GM12801 (cell line): ENCODE results near the gene SIVA1.

Source experiments
- TF ChIP-seq, protein P1 (sequence below): IDR thresholded peaks from one replicate; pipeline ENCODE4 v1.5.1; 2011; ENCODE audit warnings: control low read depth; ENCODE audit not compliant: insufficient read length; ENCODE audit errors: extremely low read depth

The SIVA1 gene

DNA sequence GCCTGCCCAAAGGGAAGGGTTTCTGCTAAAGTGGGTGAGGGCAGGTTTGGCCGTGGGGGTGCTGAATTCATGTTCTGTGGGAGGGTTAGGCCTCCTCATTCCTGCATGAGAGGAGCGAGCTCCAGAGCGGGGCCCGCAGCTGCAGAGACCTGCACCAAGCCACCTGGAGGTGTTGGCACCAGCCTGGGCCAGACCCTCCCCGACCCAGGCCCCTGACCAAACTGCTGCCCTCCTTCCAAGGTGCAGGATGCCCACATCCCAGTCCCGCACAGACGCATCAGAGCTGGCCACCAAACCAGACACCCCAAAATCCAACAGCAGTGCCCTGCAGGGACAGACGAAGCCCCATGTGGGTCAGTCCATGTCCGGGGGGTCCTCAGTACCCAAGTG is 18.4 kb upstream of the SIVA1 start:
- TF ChIP-seq, protein P1, sequence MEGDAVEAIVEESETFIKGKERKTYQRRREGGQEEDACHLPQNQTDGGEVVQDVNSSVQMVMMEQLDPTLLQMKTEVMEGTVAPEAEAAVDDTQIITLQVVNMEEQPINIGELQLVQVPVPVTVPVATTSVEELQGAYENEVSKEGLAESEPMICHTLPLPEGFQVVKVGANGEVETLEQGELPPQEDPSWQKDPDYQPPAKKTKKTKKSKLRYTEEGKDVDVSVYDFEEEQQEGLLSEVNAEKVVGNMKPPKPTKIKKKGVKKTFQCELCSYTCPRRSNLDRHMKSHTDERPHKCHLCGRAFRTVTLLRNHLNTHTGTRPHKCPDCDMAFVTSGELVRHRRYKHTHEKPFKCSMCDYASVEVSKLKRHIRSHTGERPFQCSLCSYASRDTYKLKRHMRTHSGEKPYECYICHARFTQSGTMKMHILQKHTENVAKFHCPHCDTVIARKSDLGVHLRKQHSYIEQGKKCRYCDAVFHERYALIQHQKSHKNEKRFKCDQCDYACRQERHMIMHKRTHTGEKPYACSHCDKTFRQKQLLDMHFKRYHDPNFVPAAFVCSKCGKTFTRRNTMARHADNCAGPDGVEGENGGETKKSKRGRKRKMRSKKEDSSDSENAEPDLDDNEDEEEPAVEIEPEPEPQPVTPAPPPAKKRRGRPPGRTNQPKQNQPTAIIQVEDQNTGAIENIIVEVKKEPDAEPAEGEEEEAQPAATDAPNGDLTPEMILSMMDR: no peak

DNA sequence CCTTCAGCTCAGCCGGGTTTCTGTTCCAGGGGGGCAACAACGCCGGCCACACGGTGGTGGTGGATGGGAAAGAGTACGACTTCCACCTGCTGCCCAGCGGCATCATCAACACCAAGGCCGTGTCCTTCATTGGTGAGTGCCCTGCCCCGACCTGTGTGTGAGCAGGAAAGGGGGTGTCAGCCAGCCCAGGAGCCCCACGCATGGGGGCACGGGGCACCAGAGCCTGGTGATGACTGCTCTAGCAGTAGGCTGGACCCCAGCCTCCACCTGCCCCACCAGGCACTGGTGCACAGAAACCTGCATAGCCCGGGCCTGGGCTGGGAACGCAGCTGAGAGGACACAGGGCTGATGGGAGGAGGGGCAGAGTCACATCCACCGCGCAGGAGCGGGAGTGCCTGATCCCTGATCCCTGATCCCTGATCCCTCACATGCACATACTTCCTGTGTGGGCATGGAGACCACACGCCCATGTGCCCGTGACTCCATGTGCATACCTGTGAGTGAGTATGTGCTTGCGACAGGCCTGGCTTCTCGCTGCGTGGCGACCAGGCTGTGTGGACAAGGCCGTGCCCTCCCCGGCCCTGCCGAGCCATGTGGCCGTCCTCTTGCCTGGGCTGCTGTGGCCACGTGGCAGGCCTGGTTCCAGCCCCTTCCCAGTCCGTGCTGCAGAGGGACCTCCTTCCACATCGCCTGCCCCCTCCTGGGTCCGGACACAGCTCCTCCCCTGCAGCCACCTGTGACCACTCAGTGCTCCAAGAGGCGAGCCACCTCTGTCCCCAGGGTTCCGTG is 17.8 kb upstream of the SIVA1 start:
- TF ChIP-seq, protein P1: no peak

DNA sequence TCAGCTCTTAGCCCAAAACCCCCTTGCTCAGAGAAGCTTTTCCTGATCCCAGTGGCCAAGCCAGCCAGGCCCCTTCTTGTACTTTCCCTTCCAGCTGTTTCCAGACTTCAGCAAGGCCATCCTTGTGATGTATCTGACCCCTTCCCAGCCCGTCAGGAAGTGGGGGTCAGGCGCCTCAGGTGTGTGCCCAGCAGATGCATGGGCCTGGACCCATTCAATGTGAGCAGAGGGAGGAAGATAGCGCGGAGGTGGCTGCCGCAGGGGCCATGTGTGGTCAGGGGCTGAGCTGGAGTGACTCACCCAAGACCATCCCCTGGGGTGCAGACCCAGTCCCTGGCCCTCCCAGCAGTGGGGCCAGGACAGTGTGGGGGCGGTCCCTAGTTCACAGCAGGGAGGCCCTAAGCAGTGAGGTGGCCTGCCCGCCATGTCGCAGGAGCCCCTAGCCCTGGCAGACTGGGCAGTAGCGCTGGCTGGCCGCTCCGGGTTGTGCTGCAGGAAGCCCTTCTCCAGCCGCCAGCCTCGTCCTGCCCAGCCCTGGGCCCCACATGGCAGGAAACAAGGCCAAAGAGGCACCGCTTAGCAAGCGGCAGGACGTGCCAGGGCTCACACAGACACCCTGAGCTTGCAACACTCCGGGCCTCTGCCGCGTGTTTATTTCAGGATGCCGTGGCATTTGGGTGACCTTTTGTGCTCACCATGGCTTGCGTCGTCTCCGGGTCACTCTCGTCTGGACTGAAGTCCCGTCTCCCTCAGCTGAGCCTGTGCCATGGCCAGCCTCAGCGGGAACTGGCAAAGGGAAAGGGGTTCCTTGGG is 16.9 kb upstream of the SIVA1 start:
- TF ChIP-seq, protein P1: no peak

DNA sequence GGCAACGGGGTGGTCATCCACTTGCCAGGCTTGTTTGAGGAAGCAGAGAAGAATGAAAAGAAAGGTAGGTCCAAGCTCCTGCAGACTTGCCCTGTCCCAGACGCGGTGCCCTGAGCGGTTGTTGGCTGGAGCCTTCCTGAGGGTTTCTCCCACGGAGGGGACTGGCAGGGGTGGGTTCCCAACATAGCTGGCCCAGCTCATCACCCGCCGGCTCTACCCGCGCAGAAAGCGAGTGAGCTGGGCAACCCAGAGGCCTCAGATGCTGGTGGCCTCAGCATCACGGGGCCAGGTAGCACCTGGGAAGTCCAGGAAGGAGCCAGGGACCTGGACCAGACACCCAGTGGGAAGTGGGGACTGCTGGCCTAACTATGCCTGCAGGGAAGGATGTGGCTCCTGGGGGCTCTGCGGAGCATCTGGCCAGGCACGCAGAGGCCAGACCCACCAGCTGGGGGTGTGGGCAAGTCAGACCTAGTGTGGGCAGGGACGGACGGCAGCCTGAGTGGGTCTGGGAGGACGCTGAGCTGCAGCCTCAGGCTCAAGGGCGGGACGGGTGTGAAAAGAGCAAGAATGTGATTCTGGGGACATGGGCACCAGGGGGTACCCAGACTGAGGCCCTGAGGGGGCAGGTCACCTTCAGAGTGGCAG is 14.4 kb upstream of the SIVA1 start:
- TF ChIP-seq, protein P1: no peak

DNA sequence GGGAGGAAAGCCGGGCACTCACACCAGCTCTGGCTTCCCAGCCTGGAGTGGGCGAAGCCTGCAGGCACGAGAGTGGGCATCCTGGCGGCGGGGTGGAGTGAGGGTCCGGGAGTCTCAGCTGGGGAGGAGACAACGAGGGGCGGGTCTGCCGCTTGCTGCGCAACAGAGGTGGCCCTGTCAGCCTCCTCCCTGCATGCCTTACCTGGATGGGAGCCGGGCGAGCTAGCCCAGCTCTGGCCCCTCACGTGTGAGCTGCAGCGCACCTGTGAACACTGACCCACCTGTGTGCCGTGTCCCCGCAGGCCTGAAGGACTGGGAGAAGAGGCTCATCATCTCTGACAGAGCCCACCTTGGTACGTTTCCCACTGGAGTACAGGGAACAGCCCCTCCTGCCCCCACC is 13.9 kb upstream of the SIVA1 start:
- TF ChIP-seq, protein P1: no peak

DNA sequence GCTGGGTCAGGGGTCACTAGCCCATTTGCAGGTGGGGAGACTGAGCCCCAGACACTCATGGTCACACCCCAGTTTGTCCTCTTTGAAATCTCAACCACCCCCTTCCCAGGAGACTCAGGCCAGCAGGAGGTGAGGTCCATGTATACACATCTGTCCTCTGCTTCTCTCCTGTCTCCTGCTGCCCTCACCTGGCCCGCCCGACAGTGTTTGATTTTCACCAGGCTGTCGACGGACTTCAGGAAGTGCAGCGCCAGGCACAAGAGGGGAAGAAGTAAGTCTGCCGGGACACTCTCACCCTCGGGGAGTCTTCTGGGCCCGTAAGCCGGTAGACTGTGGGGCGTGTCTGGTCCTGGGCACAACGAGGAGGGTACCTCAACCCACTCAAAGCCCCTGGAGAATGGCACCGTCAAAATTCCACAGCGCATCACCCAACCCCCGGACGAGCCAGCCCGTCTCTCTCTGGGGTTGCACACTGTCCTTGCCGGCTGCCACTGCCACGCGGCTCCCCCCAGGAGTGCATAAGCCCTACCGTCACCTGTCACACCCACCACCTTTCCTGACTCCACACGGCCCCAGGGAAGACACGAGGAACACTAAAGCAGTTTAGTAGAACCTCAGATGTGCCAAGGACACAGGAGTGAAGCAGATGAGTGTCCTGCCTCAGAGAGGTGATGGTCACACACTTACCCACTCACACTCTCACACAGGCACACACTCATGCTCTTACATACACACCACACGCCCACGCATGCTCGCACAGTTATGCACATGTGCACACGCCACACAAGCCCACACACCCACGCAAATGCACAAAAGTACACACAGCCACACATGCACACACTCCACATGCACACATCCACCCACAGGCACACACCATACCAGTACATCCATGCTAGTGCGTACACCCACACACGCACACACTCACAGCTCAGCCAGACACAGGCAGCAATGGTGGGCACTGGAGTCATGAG is 13.1 kb upstream of the SIVA1 start:
- TF ChIP-seq, protein P1: no peak
